Lung (tissue), 12 donors: Measurements from ENCODE around the gene ARHGEF40. TPM values are rescaled to one million over a fixed set of nuclear protein-coding genes. Genes with fewer than 3 reads are reported as not detected.

Experiments used
- ATAC-seq: fragments of 200-7000 bp; cut with Tn5 transposase; one replicate; pipeline ENCODE4 v1.9.1; 2020; ENCODE audit warnings: moderate number of reproducible peaks; ENCODE audit not compliant: insufficient read depth, low FRiP score
- DNase-seq, 3 donors: peaks; one replicate each; pipeline ENCODE4 v3.0.0-alpha.2; 2013 to 2017
- H3K27ac ChIP-seq, 2 donors: one replicate each; pipeline ENCODE4 v1.5.1; 2013; ENCODE audit warnings: mild to moderate bottlenecking in 2 of 2, moderate library complexity in 2 of 2, control low read depth in 1 of 2, inconsistent platforms in 1 of 2, low read depth in 1 of 2, low read length in 1 of 2
- H3K27me3 ChIP-seq, 3 donors: one replicate each; pipeline ENCODE4 v1.5.1; 2013; ENCODE audit warnings: low read length in 2 of 3; ENCODE audit not compliant: control insufficient read depth in 3 of 3, insufficient read depth in 3 of 3
- H3K36me3 ChIP-seq, 4 donors: one replicate each; pipeline ENCODE4 v1.5.1; 2013; ENCODE audit warnings: low read length in 4 of 4, mild to moderate bottlenecking in 1 of 4, moderate library complexity in 1 of 4; ENCODE audit not compliant: control insufficient read depth in 4 of 4, insufficient read depth in 4 of 4
- H3K4me1 ChIP-seq, 5 donors: one replicate each; pipeline ENCODE4 v1.5.1; 2013; ENCODE audit warnings: low read length in 5 of 5, mild to moderate bottlenecking in 2 of 5, moderate library complexity in 1 of 5; ENCODE audit not compliant: control insufficient read depth in 5 of 5, insufficient read depth in 5 of 5
- H3K4me3 ChIP-seq: one replicate; pipeline ENCODE4 v1.5.1; 2013; ENCODE audit warnings: mild to moderate bottlenecking, control low read depth, moderate library complexity
- H3K9ac ChIP-seq, 2 donors: one replicate each; pipeline ENCODE4 v1.5.1; 2013; ENCODE audit warnings: low read length in 2 of 2, control low read depth in 1 of 2; ENCODE audit not compliant: insufficient read depth in 1 of 2
- H3K9me3 ChIP-seq, 4 donors: one replicate each; pipeline ENCODE4 v1.5.1; 2013; ENCODE audit warnings: low read length in 3 of 4, mild to moderate bottlenecking in 1 of 4, moderate library complexity in 1 of 4; ENCODE audit not compliant: control insufficient read depth in 4 of 4, insufficient read depth in 3 of 4
- WGBS, 2 donors: extraction: QIAGEN DNeasy Blood & Tissue Kit; methylation state at CpG; one replicate each; pipeline ENCODE4 v1.1.7; 2013; 5-methylcytosine and 5-hydroxymethylcytosine counted together
- polyA plus RNA-seq, 2 donors: library from polyadenylated mRNA; stranded (reverse); fragments of 200-250 nt; gene quantifications; one replicate each; pipeline ENCODE4 v1.2.1, GENCODE V29; 2013
- total RNA-seq, 2 donors: library from RNA; depleted of rRNA in 1 of 2; stranded (reverse); fragments of >200 nt in 1 of 2; gene quantifications; one replicate each; pipeline ENCODE4 v1.2.1, GENCODE V29; 2014 to 2021
- TF ChIP-seq, protein P1 (sequence below): IDR thresholded peaks from 2 replicates; pipeline ENCODE4 v1.5.1; 2012; ENCODE audit warnings: mild to moderate bottlenecking; ENCODE audit errors: control extremely low read depth, extremely low read depth
- donor health status: control.
- donor health status: control.
- donor health status: Bipolar disorder and iron deficiency.
- donor health status: healthy.
- donor health status: DM: yes; HTN: yes; CAD: no.

The ARHGEF40 gene
- total and polyA plus RNA-seq, 4 donors, result 13.1 to 48.6 (median 27.3) TPM

GRCh38 chr14:21029917-21030316 lies 40.2 kb upstream of the ARHGEF40 start, which contains the start of gene TPPP2:
TSS of gene TPPP2 (plus strand) at chr14:21030217. CDS start at chr14:21030582, 365 bp downstream.
- Histone ChIP-seq H3K9ac (no peak within 1 kb of the TSS), H3K27ac (no peak within 1 kb of the TSS), H3K36me3 (no peaks in the 10 kb centered on the region), H3K4me1 (peaks cover 0 to 12% (median 10%) of the 10 kb centered on the region in 5 donors), H3K4me3 (no peak within 1 kb of the TSS), H3K9me3 (no peaks in the 10 kb centered on the region), H3K27me3 (no peaks in the 10 kb centered on the region)
- TF ChIP-seq, protein P1, sequence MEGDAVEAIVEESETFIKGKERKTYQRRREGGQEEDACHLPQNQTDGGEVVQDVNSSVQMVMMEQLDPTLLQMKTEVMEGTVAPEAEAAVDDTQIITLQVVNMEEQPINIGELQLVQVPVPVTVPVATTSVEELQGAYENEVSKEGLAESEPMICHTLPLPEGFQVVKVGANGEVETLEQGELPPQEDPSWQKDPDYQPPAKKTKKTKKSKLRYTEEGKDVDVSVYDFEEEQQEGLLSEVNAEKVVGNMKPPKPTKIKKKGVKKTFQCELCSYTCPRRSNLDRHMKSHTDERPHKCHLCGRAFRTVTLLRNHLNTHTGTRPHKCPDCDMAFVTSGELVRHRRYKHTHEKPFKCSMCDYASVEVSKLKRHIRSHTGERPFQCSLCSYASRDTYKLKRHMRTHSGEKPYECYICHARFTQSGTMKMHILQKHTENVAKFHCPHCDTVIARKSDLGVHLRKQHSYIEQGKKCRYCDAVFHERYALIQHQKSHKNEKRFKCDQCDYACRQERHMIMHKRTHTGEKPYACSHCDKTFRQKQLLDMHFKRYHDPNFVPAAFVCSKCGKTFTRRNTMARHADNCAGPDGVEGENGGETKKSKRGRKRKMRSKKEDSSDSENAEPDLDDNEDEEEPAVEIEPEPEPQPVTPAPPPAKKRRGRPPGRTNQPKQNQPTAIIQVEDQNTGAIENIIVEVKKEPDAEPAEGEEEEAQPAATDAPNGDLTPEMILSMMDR, result no peak
- ATAC-seq (no peak), DNase-seq (no peak)
- 92 to 95% methylated on average over 5 of the region's 5 CpGs for WGBS, 2 donors

GRCh38 chr14:21030531-21030930 lies 39.6 kb upstream of the ARHGEF40 start:
- no peak for ATAC-seq

GRCh38 chr14:21032326-21033132 lies 37.6 kb upstream of the ARHGEF40 start:
- H3K9ac ChIP-seq, result no peak overlapping the region
- TF ChIP-seq, protein P1, result no peak
- ATAC-seq, result no peak

More at GRCh38 chr14:21030531-21030930, 39.6 kb upstream of the ARHGEF40 start:
- DNase-seq, result no peak
- TF ChIP-seq, protein P1, result no peak
- H3K36me3 ChIP-seq, result no peaks in the 10 kb centered on the region
- peaks cover 0 to 12% (median 10%) of the 10 kb centered on the region in 5 donors for H3K4me1 ChIP-seq
- no peak overlapping the region for H3K27ac ChIP-seq
- H3K9ac ChIP-seq, result no peak overlapping the region
- H3K9me3 ChIP-seq, result no peaks in the 10 kb centered on the region
- no peak overlapping the region for H3K4me3 ChIP-seq
- no peaks in the 10 kb centered on the region for H3K27me3 ChIP-seq
- 93 to 96% methylated on average over 12 of the region's 12 CpGs for WGBS, 2 donors

More at GRCh38 chr14:21032326-21033132, 37.6 kb upstream of the ARHGEF40 start:
- 83% methylated on average over 5 of the region's 5 CpGs for WGBS, 2 donors
- Histone ChIP-seq H3K27ac (no peak overlapping the region), H3K9me3 (no peaks in the 10 kb centered on the region), H3K4me3 (no peak overlapping the region), H3K27me3 (no peaks in the 10 kb centered on the region), H3K4me1 (peaks cover 0 to under 1% (median 0%) of the 10 kb centered on the region in 5 donors), H3K36me3 (no peaks in the 10 kb centered on the region)
- DNase-seq, result no peak
